HepG2 (cell line): ENCODE measurements around the gene ZNF618. TPM values are rescaled to one million over a fixed set of nuclear protein-coding genes. Genes with fewer than 3 reads are reported as not detected.

Experiments used
- ATAC-seq: fragments of 200-7000 bp; cut with Tn5 transposase; 3 replicates; pipeline ENCODE4 v1.9.1; 2020; ENCODE audit warnings: mild to moderate bottlenecking, moderate library complexity
- BruUV-seq: library from RNA; stranded (reverse); fragments of 400-500 nt; replicated peaks from 2 replicates; lab custom pipeline; 2021; lab: Mats Ljungman, UMichigan
- CTCF ChIA-PET: fragments of 300-600 bp; formaldehyde crosslinking; extraction: SDS; loops from one replicate; lab custom pipeline; 2021; ENCODE audit warnings: low total read pairs, inconsistent platforms, low intra/inter-chr PET ratio; lab: Yijun Ruan, JAX
- POLR2A ChIA-PET: fragments of 350-600 bp; sonication (Branson Sonifier 250); formaldehyde crosslinking; loops from one replicate; lab custom pipeline; 2020; ENCODE audit warnings: antibody characterized with exemption, inconsistent platforms; lab: Yijun Ruan, JAX
- DNase-seq: peaks from one replicate; pipeline ENCODE4 v3.0.0-alpha.2; 2015; ENCODE audit warnings: low spot score
- FAIRE-seq: peaks from 3 replicates; lab custom pipeline; 2011; peaks lifted over from hg19 to GRCh38; lab: Jason Lieb, UNC
- H2AFZ ChIP-seq: one replicate; pipeline ENCODE4 v1.6.1; 2011; ENCODE audit warnings: low read length, inconsistent platforms
- H3K27ac ChIP-seq: fragments of 300-600 bp; 3 replicates; pipeline ENCODE4 v1.8.0; 2011; ENCODE audit warnings: mixed run types, mild to moderate bottlenecking, mixed read lengths, low read length, inconsistent platforms; ENCODE audit not compliant: insufficient read depth; ENCODE audit errors: extremely low read length
- H3K27me3 ChIP-seq, 2 experiments: fragments of 200-600 bp in 1 of 2; 2 replicates in 1 of 2; 3 replicates in 1 of 2; pipeline versions ENCODE4 v1.6.0 to v1.8.0; 2011; ENCODE audit warnings: low read length in 2 of 2, mild to moderate bottlenecking in 2 of 2, moderate library complexity in 2 of 2, inconsistent platforms in 1 of 2; ENCODE audit not compliant: insufficient read depth in 2 of 2, control insufficient read depth in 1 of 2
- H3K36me3 ChIP-seq, 2 experiments: fragments of 200-600 bp in 1 of 2; replicated peaks in 1 of 2; 2 replicates in 1 of 2; 3 replicates in 1 of 2; pipeline versions ENCODE4 v1.5.1 to v1.8.0; 2011; ENCODE audit warnings: low read length in 2 of 2, inconsistent platforms in 1 of 2; ENCODE audit not compliant: insufficient read depth in 2 of 2, control insufficient read depth in 1 of 2
- H3K4me1 ChIP-seq: 2 replicates; pipeline ENCODE4 v1.5.1; 2012; ENCODE audit warnings: low read length, inconsistent platforms; ENCODE audit not compliant: insufficient read depth
- H3K4me2 ChIP-seq: 2 replicates; pipeline ENCODE4 v1.6.0; 2011; ENCODE audit warnings: low read depth, low read length, inconsistent platforms
- H3K4me3 ChIP-seq, 3 experiments: fragments of 200-600 bp in 1 of 3; sonication (generic), shearing (Covaris generic) in 1 of 3; replicated peaks in 1 of 3; 2 replicates each; pipeline ENCODE4 v1.5.1; 2011 to 2016; ENCODE audit warnings: low read length in 3 of 3, inconsistent platforms in 2 of 3, low read depth in 2 of 3, mild to moderate bottlenecking in 2 of 3, control low read depth in 1 of 3, mixed read lengths in 1 of 3; ENCODE audit not compliant: insufficient read depth in 1 of 3
- H3K79me2 ChIP-seq: one replicate; pipeline ENCODE4 v1.6.1; 2011; ENCODE audit warnings: low read length, inconsistent platforms; ENCODE audit not compliant: insufficient read depth
- H3K9ac ChIP-seq: 2 replicates; pipeline ENCODE4 v1.6.0; 2011; ENCODE audit warnings: mild to moderate bottlenecking, low read depth, low read length, inconsistent platforms; ENCODE audit not compliant: insufficient read depth
- H3K9me3 ChIP-seq: 2 replicates; pipeline ENCODE4 v1.5.1; 2012; ENCODE audit warnings: mild to moderate bottlenecking, low read length
- H4K20me1 ChIP-seq: 2 replicates; pipeline ENCODE4 v1.6.0; 2011; ENCODE audit warnings: inconsistent platforms, mild to moderate bottlenecking, low read length, moderate library complexity; ENCODE audit not compliant: insufficient read depth
- MAFK ChIP-seq, 2 experiments: IDR thresholded peaks in 1 of 2; conservative IDR thresholded peaks in 1 of 2; 2 replicates each; pipeline ENCODE4 v1.6.1; 2011; ENCODE audit warnings: improper control_type of control experiment in 2 of 2, low read length in 2 of 2
- NFE2L2 ChIP-seq: fragments of 150-350 bp; IDR thresholded peaks from 2 replicates; pipeline ENCODE4 v1.6.1; 2014; ENCODE audit warnings: low read length
- NFKBIZ ChIP-seq: IDR thresholded peaks from 2 replicates; pipeline ENCODE4 v1.6.1; 2018; ENCODE audit warnings: missing genetic modification reagents, missing compliant biosample characterization
- RARA ChIP-seq: IDR thresholded peaks from 2 replicates; pipeline ENCODE4 v1.6.1; 2016; ENCODE audit warnings: missing genetic modification reagents, missing compliant biosample characterization
- TOE1 ChIP-seq: sonication (generic); formaldehyde crosslinking; IDR thresholded peaks from 2 replicates; pipeline ENCODE4 v1.4.0; 2020; ENCODE audit warnings: mild to moderate bottlenecking, missing genetic modification reagents
- ZBTB46 ChIP-seq: sonication (generic); formaldehyde crosslinking; IDR thresholded peaks from 2 replicates; pipeline ENCODE4 v1.4.0; 2020; ENCODE audit warnings: mild to moderate bottlenecking, missing genetic modification reagents, borderline replicate concordance
- ZGPAT ChIP-seq: IDR thresholded peaks from 2 replicates; pipeline ENCODE4 v1.6.1; 2016; ENCODE audit warnings: mild to moderate bottlenecking
- ZNF878 ChIP-seq: sonication (generic); formaldehyde crosslinking; IDR thresholded peaks from 2 replicates; pipeline ENCODE4 v1.8.1; 2023; ENCODE audit warnings: mild to moderate bottlenecking, missing genetic modification reagents, moderate library complexity
- WGBS: methylation state at CpG from one replicate; pipeline ENCODE4 v1.1.6; 2017; ENCODE audit warnings: low lambda C conversion rate; 5-methylcytosine and 5-hydroxymethylcytosine counted together
- in situ Hi-C: cut with HindIII; loops from 2 replicates; pipeline ENCODE4 v1.10.0; 2017; ENCODE audit warnings: low pct_unique_long_range_greater_than_20kb; ENCODE audit not compliant: extremely low pct_ligation_motif_present
- intact Hi-C: fragments of 100-400 bp; cut with micrococcal nuclease; formaldehyde crosslinking; loops from one replicate; pipeline ENCODE4 v1.10.0; 2022; ENCODE audit not compliant: unreplicated experiment
- polyA plus RNA-seq, 8 experiments: library from polyadenylated mRNA; depleted of rRNA in 3 of 8; stranded (reverse) in 7 of 8; unstranded in 1 of 8; fragments of >200 nt; fragmentation: Illumina TruSeq in 4 of 8; extraction: Trizol in 4 of 8; gene quantifications; 2 replicates each; pipeline versions ENCODE4 v1.2.1 to v1.2.3, GENCODE V29; 2011 to 2016; ENCODE audit warnings: low read depth in 4 of 8, missing spikeins in 1 of 8, mixed read lengths in 1 of 8; ENCODE audit not compliant: insufficient read depth in 1 of 8
- total RNA-seq, 5 experiments: library from RNA; depleted of rRNA; stranded (reverse); fragments of >200 nt; fragmentation: Illumina TruSeq; extraction: Trizol; gene quantifications; 2 replicates each; pipeline ENCODE4 v1.2.3, GENCODE V29; 2016; ENCODE audit warnings: low read depth in 1 of 5

Gene ZNF618
- total and polyA plus RNA-seq, 2 of the 13 experiments (the other 11 are each of a cell fraction or from before 2014, with no cell fraction given) = 0.07 TPM

- Histone ChIP-seq H3K79me2 (no peaks in the 10 kb centered on the region), H3K9me3 (peaks cover 6% of the 10 kb centered on the region; the same call in 1 of the 2 replicates), H3K27ac (no peak overlapping the region), H3K36me3 (no peaks in the 10 kb centered on the region), H3K4me1 (no peaks in the 10 kb centered on the region), H3K4me2 (no peak overlapping the region), H3K27me3 (no peaks in the 10 kb centered on the region), H3K9ac (no peak overlapping the region), H3K4me3 (no peak overlapping the region), H4K20me1 (no peaks in the 10 kb centered on the region), H2AFZ (no peak overlapping the region)
- ChIA-PET CTCF (no interaction called here), POLR2A (no interaction called here)
- in situ Hi-C loops = no loop called here
- intact Hi-C loops = no loop called here
- no peak for DNase-seq
- BruUV-seq = no TSS peak
- no peak for ATAC-seq
- TF ChIP-seq RARA (no peak), ZGPAT (CRISPR knock-in tag) (no peak), NFE2L2 (peak; percentile 20; the same call in 1 of the 2 replicates), ZNF878 (CRISPR knock-in tag) (no peak), NFKBIZ (no peak), TOE1 (CRISPR knock-in tag) (no peak), MAFK (conservative IDR thresholded peaks at IDR 0.05 in 1 of 2, IDR thresholded peaks at IDR 0.05 in 1 of 2; ENCODE audit: low read length in 2 of 2) (peak in 1 of 2 experiments; percentile 47; a peak in 2 of 4 replicates), ZBTB46 (CRISPR knock-in tag) (no peak)
- 58% methylated on average over 3 of the region's 3 CpGs for WGBS
- FAIRE-seq = no peak
Measured at GRCh38 chr9:113837334-113837733, 38.8 kb upstream of the ZNF618 start.
